Stomach (tissue), 9 donors: ENCODE results near the gene GSTO1. TPM values are rescaled to one million over a fixed set of nuclear protein-coding genes. Genes with fewer than 3 reads are reported as not detected.

Experiments
- DNase-seq, 2 donors: peaks; one replicate each; pipeline versions ENCODE4 v3.0.0 to v3.0.0-alpha.2; 2013 to 2019
- H3K27ac ChIP-seq, 5 donors: fragments of 200-600 bp in 4 of 5; sonication (generic) in 4 of 5; one replicate each; pipeline ENCODE4 v1.5.1; 2013 to 2019; ENCODE audit warnings: mild to moderate bottlenecking in 1 of 5, moderate library complexity in 1 of 5
- H3K27me3 ChIP-seq, 3 donors: fragments of 200-600 bp; sonication (generic); one replicate each; pipeline ENCODE4 v1.5.1; 2017 to 2019; ENCODE audit warnings: mixed run types in 1 of 3
- H3K36me3 ChIP-seq, 4 donors: fragments of 200-600 bp; sonication (generic); 1 replicate in 3 of 4; 2 replicates in 1 of 4; pipeline ENCODE4 v1.5.1; 2016 to 2019
- H3K4me1 ChIP-seq, 4 donors: fragments of 200-600 bp; sonication (generic); one replicate each; pipeline ENCODE4 v1.5.1; 2016 to 2019
- H3K4me3 ChIP-seq, 4 donors: fragments of 200-600 bp; sonication (generic) in 3 of 4; one replicate each; pipeline ENCODE4 v1.5.1; 2016 to 2019; ENCODE audit warnings: mild to moderate bottlenecking in 1 of 4
- H3K9me3 ChIP-seq, 4 donors: fragments of 200-600 bp; sonication (generic); one replicate each; pipeline ENCODE4 v1.5.1; 2016 to 2019
- CTCF ChIP-seq, 7 experiments: fragments of 450-650 bp in 4 of 7; fragments of 200-600 bp in 3 of 7; sonication (generic) in 3 of 7; IDR thresholded peaks; one replicate each; pipeline ENCODE4 v1.5.1; 2016 to 2019; ENCODE audit warnings: antibody characterized with exemption in 7 of 7, control low read depth in 2 of 7, mild to moderate bottlenecking in 1 of 7
- EP300 ChIP-seq: sonication (generic); formaldehyde crosslinking; IDR thresholded peaks from one replicate; pipeline ENCODE4 v1.6.1; 2017; ENCODE audit warnings: antibody characterized with exemption
- POLR2A ChIP-seq, 4 donors: fragments of 450-650 bp; IDR thresholded peaks; one replicate each; pipeline ENCODE4 v1.6.1; 2016; ENCODE audit warnings: antibody characterized with exemption in 4 of 4, control low read depth in 2 of 4, mild to moderate bottlenecking in 1 of 4, moderate library complexity in 1 of 4
- POLR2AphosphoS5 ChIP-seq, 3 donors: sonication (generic); formaldehyde crosslinking; IDR thresholded peaks; one replicate each; pipeline ENCODE4 v1.6.1; 2016; ENCODE audit warnings: antibody characterized with exemption in 3 of 3
- WGBS, 5 donors: extraction: QIAGEN DNeasy Blood & Tissue Kit in 3 of 5; methylation state at CpG; one replicate each; pipeline versions ENCODE4 v1.1.5 to v1.1.7; 2013 to 2018; 5-methylcytosine and 5-hydroxymethylcytosine counted together
- intact Hi-C: fragments of 100-400 bp; cut with DNase I; formaldehyde crosslinking; loops from one replicate; pipeline ENCODE4 v1.15.1; 2023; ENCODE audit warnings: low total_unique reads
- polyA plus RNA-seq, 3 donors: library from polyadenylated mRNA; stranded (reverse); fragments of 200-250 nt; gene quantifications; one replicate each; pipeline ENCODE4 v1.2.3, GENCODE V29; 2013
- total RNA-seq, 5 donors: library from RNA; depleted of rRNA; stranded (reverse); fragments of >200 nt; gene quantifications; one replicate each; pipeline versions ENCODE4 v1.1.0 to v1.2.3, GENCODE V29; 2014 to 2016
- donor health status: healthy with polysubstance abuse.
- donor health status: Bipolar disorder and iron deficiency.
- donor health status: healthy.

GSTO1 gene
- total and polyA plus RNA-seq, 8 donors = 9.8 to 192 (median 76.4) TPM

- TF ChIP-seq EP300 (no peak), CTCF (IDR thresholded peaks at IDR 0.05) (no peak), POLR2AphosphoS5 (IDR thresholded peaks at IDR 0.05) (no peak), POLR2A (IDR thresholded peaks at IDR 0.05) (no peak)
- Histone ChIP-seq H3K4me1 (peaks cover 0 to 52% (median 33%) of the 10 kb centered on the region in 4 donors), H3K4me3 (no peak overlapping the region), H3K27me3 (no peaks in the 10 kb centered on the region), H3K9me3 (no peaks in the 10 kb centered on the region), H3K36me3 (no peaks in the 10 kb centered on the region), H3K27ac (peak overlapping the region in 2 of 5 donors; percentile 9 to 20)
- intact Hi-C loops = no loop called here
- WGBS, 5 donors = 46 to 62% (median 52%) methylated on average over 8 of the region's 8 CpGs
- no peak for DNase-seq
Measured at GRCh38 chr10:104304927-104305326, 50.2 kb downstream of the GSTO1 start.

- Histone ChIP-seq H3K27me3 (no peaks in the 10 kb centered on the region), H3K36me3 (peaks cover 0 to 16% (median 11%) of the 10 kb centered on the region in 4 donors), H3K4me1 (peaks cover 6 to 50% (median 24%) of the 10 kb centered on the region in 4 donors), H3K27ac (no peak overlapping the region), H3K4me3 (no peak overlapping the region), H3K9me3 (no peaks in the 10 kb centered on the region)
- 62 to 76% (median 70%) methylated on average over 3 of the region's 3 CpGs for whole genome bisulfite sequencing, 5 donors
- no peak for DNase-seq
- TF ChIP-seq EP300 = no peak
- no peak for TF ChIP-seq CTCF (IDR thresholded peaks at IDR 0.05)
- TF ChIP-seq POLR2AphosphoS5 (IDR thresholded peaks at IDR 0.05) = no peak
- no peak for TF ChIP-seq POLR2A (IDR thresholded peaks at IDR 0.05)
- intact Hi-C loops = no loop called here
Measured at GRCh38 chr10:104306897-104307296, 52.2 kb downstream of the GSTO1 start.

GRCh38 chr10:104307576-104308438, 53.1 kb downstream of the GSTO1 start:
- Histone ChIP-seq H3K27ac (peak overlapping the region in 1 of 5 donors; percentile 7), H3K4me1 (peaks cover 6 to 50% (median 26%) of the 10 kb centered on the region in 4 donors), H3K36me3 (peaks cover 7 to 25% (median 19%) of the 10 kb centered on the region in 4 donors), H3K27me3 (no peaks in the 10 kb centered on the region), H3K4me3 (no peak overlapping the region), H3K9me3 (no peaks in the 10 kb centered on the region)
- no peak for DNase-seq
- intact Hi-C loops = no loop called here
- 67 to 80% (median 77%) methylated on average over 10 of the region's 10 CpGs for WGBS, 5 donors
- TF ChIP-seq POLR2AphosphoS5 (IDR thresholded peaks at IDR 0.05) (no peak), CTCF (IDR thresholded peaks at IDR 0.05) (no peak), EP300 (no peak), POLR2A (IDR thresholded peaks at IDR 0.05) (no peak)

GRCh38 chr10:104308439-104308903, 53.8 kb downstream of the GSTO1 start:
- TF ChIP-seq POLR2A (IDR thresholded peaks at IDR 0.05) = no peak
- TF ChIP-seq CTCF (IDR thresholded peaks at IDR 0.05) = no peak
- TF ChIP-seq EP300 = no peak
- no peak for TF ChIP-seq POLR2AphosphoS5 (IDR thresholded peaks at IDR 0.05)
- Histone ChIP-seq H3K4me1 (peaks cover 6 to 44% (median 26%) of the 10 kb centered on the region in 4 donors), H3K27me3 (no peaks in the 10 kb centered on the region), H3K27ac (peak overlapping the region in 1 of 5 donors; percentile 7), H3K36me3 (peaks cover 13 to 32% (median 26%) of the 10 kb centered on the region in 4 donors), H3K9me3 (no peaks in the 10 kb centered on the region), H3K4me3 (no peak overlapping the region)
- WGBS, 5 donors = 69 to 82% (median 74%) methylated on average over 4 of the region's 4 CpGs
- intact Hi-C loops = no loop called here
- DNase-seq = no peak
